Naive thymus-derived CD8-positive, alpha-beta T cell (primary cell): ENCODE results near the gene SNAP47. TPM values are rescaled to one million over a fixed set of nuclear protein-coding genes. Genes with fewer than 3 reads are reported as not detected.
A peak's percentile ranks its signal among the peaks of the same experiment; 100 is the strongest.

Source experiments
- ATAC-seq, 2 donors: fragments of 150-1000 bp; cut with Tn5 transposase in 1 of 2; sonication (Bioruptor Pico), chemical (Tn5 transposase) in 1 of 2; 1 replicate in 1 of 2; 2 replicates in 1 of 2; pipeline ENCODE4 v1.10.0; 2021; ENCODE audit warnings: mild to moderate bottlenecking in 2 of 2, moderate library complexity in 2 of 2
- POLR2A ChIA-PET: fragments of 350-600 bp; sonication (Branson Sonifier 250); formaldehyde crosslinking; loops from one replicate; lab custom pipeline; 2021; ENCODE audit warnings: antibody characterized with exemption; lab: Charles Lee
- DNase-seq, 10 donors: peaks; one replicate each; pipeline versions ENCODE4 v3.0.0 to v3.0.0-alpha.2; 2020 to 2022
- H3K27ac Mint-ChIP-seq, 10 donors: one replicate each; pipeline ENCODE4 v1.8.0; 2020 to 2022; ENCODE audit warnings: mild to moderate bottlenecking in 10 of 10, mixed read lengths in 10 of 10, moderate library complexity in 4 of 10, inconsistent platforms in 1 of 10
- H3K27me3 Mint-ChIP-seq, 5 donors: one replicate each; pipeline ENCODE4 v1.8.0; 2021 to 2022; ENCODE audit warnings: mixed read lengths in 5 of 5
- H3K36me3 Mint-ChIP-seq, 3 donors: one replicate each; pipeline ENCODE4 v1.8.0; 2020 to 2022; ENCODE audit warnings: mixed read lengths in 3 of 3, mild to moderate bottlenecking in 2 of 3, inconsistent platforms in 1 of 3
- H3K4me1 Mint-ChIP-seq, 4 donors: one replicate each; pipeline ENCODE4 v1.8.0; 2021 to 2022; ENCODE audit warnings: mixed read lengths in 4 of 4
- H3K4me3 Mint-ChIP-seq, 10 donors: one replicate each; pipeline ENCODE4 v1.8.0; 2020 to 2022; ENCODE audit warnings: mild to moderate bottlenecking in 10 of 10, mixed read lengths in 10 of 10, moderate library complexity in 6 of 10, inconsistent platforms in 1 of 10
- H3K9me3 Mint-ChIP-seq, 9 donors: one replicate each; pipeline ENCODE4 v1.8.0; 2020 to 2022; ENCODE audit warnings: mixed read lengths in 9 of 9, mild to moderate bottlenecking in 3 of 9, inconsistent platforms in 1 of 9, moderate library complexity in 1 of 9
- polyA plus RNA-seq, 3 donors: library from polyadenylated mRNA; unstranded; fragments of 300-500 nt; fragmentation: Illumina TruSeq; gene quantifications; one replicate each; pipeline ENCODE4 v1.2.3, GENCODE V29; 2021
- total RNA-seq, 8 experiments: library from RNA in 2 of 8; stranded (reverse) in 2 of 8; gene quantifications; one replicate each; pipeline ENCODE4 v1.2.3 and lab custom pipeline; 2021 to 2026

SNAP47 gene
- total and polyA plus RNA-seq, 5 experiments from 2014 or later, result 25.0 to 46.6 (median 40.0) TPM

DNA sequence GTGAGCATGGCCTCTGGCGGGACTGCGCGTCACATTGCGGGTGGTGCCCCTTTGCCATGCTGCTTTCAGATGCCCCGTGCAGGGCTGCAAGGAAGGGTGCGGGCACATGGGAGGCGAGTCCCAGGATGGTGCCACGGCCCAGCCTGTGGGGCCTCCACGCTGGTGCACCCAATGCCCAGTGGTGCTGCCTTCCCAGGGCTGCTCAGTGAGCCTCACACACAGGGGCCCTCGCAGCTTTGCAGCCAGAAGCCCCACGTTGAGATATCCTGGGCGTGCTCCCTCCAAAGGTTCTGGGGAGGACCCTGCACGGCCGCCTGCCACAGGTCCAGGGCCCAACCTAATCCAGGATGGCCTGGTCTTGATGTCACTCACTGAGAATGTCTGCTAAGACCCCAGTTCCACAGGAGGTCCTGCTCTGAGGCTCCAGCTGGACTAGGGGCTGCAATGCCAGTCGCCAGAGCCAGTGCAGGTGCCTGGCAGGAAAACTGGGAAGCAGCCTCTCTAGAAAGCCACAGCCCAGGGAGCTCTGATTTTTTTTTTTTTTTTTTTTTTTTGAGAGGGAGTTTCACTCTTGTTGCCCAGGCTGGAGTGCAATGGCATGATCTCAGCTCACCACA, 46.2 kb downstream of the SNAP47 start:
- DNase-seq (no peak), ATAC-seq (no peak)
- POLR2A ChIA-PET, result no interaction called here
- H3K27me3 Mint-ChIP-seq, result no peaks in the 10 kb centered on the region
- H3K36me3 Mint-ChIP-seq, result peaks cover 0 to 5% (median 0%) of the 10 kb centered on the region in 3 donors
- H3K4me1 Mint-ChIP-seq, result peaks cover 1 to 12% (median 4%) of the 10 kb centered on the region in 4 donors
- H3K9me3 Mint-ChIP-seq, result no peaks in the 10 kb centered on the region
- H3K4me3 Mint-ChIP-seq, result no peak overlapping the region
- H3K27ac Mint-ChIP-seq, result no peak overlapping the region

DNA sequence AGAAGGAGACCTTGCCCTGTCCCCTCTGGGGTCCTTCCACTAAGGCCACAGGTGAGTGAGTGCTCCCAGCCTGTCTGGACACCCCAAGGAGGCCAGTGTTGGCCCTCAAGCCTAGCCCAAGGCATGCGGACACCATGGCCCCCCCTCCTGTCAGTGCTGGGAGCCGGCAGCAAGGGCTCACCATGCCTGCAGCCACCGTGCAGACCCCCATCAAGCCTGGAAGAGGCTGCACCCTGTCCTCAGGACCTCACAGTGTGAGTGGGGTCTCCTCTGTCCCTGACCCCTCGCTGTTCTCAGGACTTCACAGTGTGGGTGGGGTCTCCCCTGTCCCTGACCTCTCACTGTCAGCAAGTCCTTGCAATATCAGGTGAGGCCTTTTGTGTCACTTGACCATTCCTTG, 47.0 kb downstream of the SNAP47 start:
- POLR2A ChIA-PET, result no interaction called here
- no peak overlapping the region for H3K27ac Mint-ChIP-seq
- H3K4me3 Mint-ChIP-seq, result no peak overlapping the region
- no peak for ATAC-seq
- no peaks in the 10 kb centered on the region for H3K9me3 Mint-ChIP-seq
- peaks cover 5 to 13% (median 10%) of the 10 kb centered on the region in 4 donors for H3K4me1 Mint-ChIP-seq
- no peaks in the 10 kb centered on the region for H3K27me3 Mint-ChIP-seq
- DNase-seq, result no peak
- peaks cover 0 to 2% (median 0%) of the 10 kb centered on the region in 3 donors for H3K36me3 Mint-ChIP-seq

DNA sequence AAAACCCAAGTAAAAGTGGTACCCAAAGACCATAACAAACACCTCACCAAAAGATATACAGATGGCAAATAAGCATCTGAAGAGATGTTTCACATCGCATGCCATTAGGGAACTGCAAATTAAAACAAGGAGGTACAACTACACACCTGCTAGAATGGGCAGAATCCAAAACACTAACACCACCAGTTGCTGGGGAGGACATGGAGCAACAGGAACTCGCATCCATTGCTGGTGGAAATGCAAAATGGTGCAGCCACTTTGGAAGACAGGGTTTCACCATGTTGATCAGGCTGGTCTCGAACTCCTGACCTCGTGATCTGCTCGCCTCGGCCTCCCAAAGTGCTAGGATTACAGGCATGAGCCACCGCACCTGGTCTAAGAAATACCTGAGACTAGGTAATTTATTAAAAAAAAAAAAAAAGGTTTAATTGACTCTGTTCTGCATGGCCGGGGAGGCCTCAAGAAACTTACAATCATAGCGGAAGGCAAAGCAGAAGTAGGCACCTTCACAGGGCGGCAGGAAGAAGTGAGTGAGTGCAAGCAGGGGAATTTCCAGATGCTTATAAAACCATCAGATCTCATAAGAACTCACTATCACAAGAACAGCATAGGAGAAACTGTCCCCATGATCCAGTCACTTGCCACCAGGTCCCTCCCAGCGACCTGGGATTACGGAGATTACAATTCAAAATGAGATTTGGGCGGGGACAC, 50.0 kb downstream of the SNAP47 start:
- no peaks in the 10 kb centered on the region for H3K9me3 Mint-ChIP-seq
- POLR2A ChIA-PET, result no interaction called here

DNA sequence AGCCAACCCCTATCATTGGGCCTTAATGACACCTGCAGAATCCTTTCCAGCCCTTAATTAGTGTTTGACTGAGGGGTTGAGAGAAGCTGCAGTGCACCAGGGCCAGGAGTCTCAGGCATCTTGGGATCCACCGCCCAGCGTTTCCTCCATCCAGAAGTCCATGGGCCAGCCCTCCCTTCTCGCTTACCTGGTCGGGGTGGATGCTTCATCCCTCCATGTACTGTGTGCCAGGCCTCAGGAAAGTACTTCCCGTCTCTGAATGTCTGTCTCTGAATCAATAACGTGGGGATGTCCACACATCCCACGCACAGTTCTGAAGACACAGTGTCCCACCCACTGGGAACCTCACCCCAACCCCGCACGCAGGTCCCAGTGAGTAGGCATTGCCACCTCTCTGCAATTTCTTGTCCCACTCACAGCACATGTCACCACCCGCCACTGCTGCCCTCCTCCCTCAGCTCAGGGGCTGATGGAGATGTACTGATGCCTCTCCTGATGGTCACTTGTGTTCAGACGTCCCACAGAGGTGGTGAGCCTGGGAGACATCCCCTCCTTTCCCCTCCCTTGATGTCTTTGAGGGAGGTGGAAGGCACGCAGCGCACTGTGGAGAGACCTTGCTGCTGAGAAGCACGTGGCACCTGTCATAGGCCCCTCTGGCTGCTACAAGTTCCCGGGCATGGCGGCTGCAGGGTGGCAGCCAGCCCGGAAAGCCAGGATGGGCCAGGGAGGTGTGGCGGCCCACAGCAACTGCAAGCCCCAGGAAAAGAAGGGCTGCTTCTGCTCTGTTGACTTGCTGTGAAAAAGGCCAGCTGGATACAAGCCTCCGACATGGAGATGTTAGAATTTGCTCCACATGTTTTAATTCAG, 50.8 kb downstream of the SNAP47 start:
- Mint-ChIP-seq H3K27me3 (no peaks in the 10 kb centered on the region), H3K4me1 (peaks cover 10 to 31% (median 25%) of the 10 kb centered on the region in 4 donors), H3K27ac (peak overlapping the region in 1 of 10 donors; percentile 62), H3K36me3 (peaks cover 0 to 2% (median 0%) of the 10 kb centered on the region in 3 donors), H3K9me3 (no peaks in the 10 kb centered on the region), H3K4me3 (peak overlapping the region in 8 of 10 donors; percentile 6 to 87 (median 42))
- ATAC-seq (no peak), DNase-seq (no peak)
- POLR2A ChIA-PET, result interaction anchor here (2.8 kb wide), 1 partner anchor 20 kb away, joined by 38 read pairs; no protein-coding TSS in a partner anchor

More for the DNA sequence above, 50.0 kb downstream of the SNAP47 start:
- Mint-ChIP-seq H3K4me1 (peaks cover 7 to 31% (median 22%) of the 10 kb centered on the region in 4 donors), H3K4me3 (peak overlapping the region in 5 of 10 donors; percentile 6 to 50 (median 28)), H3K27me3 (no peaks in the 10 kb centered on the region), H3K27ac (no peak overlapping the region), H3K36me3 (peaks cover 0 to 2% (median 0%) of the 10 kb centered on the region in 3 donors)
- DNase-seq (no peak), ATAC-seq (no peak)

DNA sequence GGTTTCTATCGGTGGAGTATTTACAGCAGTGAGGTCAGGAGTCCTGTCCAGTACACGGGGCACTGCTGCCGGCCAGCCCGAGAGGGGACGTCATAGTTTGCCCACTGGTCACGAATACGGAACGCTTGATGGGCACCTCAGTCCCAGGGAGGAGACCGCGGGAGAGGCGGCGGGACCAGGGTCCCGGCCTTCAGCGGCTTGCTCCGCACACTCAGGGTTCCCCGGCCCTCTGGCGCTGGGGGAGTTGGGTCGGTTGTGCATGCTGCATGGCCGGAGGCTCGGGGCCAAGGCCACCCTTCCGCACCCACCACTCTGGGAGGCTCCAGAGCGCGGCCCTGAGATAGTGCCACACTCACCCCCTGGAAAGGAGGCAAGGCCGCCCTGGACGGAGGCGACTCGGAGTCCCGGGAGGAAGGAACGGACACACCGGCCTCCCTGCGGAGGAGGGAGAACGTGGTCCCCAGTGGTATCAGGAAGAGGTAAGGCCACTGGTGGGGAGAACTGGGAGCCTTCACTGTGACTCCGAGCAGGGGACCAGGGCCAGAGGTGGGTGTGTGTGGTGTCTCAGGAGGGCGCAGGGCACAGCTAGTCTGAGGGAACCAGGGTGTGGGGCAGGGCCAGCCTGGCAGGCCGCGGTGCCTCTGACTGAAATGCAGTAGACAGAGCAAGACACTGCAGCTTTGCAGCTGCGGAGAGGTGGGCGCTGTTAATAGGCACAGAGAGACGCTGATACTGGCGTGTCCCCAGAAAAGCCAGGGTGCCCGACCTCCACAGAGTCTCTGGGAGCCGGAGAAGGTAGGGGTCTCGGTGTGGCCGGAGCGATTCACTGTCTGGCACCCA, 51.7 kb downstream of the SNAP47 start:
- ATAC-seq (no peak), DNase-seq (peak in 4 of 10 donors; percentile 16 to 64 (median 21))
- H3K4me3 Mint-ChIP-seq, result peak overlapping the region; percentile 81 to 94 (median 86)
- POLR2A ChIA-PET, result interaction anchor here (0.6 to 2.8 kb wide), 7 partner anchors 8 to 295 kb away, joined by 3 to 38 read pairs (median 6); no protein-coding TSS in a partner anchor
- no peaks in the 10 kb centered on the region for H3K27me3 Mint-ChIP-seq
- peaks cover 0 to 2% (median 0%) of the 10 kb centered on the region in 3 donors for H3K36me3 Mint-ChIP-seq
- peaks cover 15 to 31% (median 28%) of the 10 kb centered on the region in 4 donors for H3K4me1 Mint-ChIP-seq
- H3K9me3 Mint-ChIP-seq, result no peaks in the 10 kb centered on the region
- peak overlapping the region in 8 of 10 donors; percentile 49 to 93 (median 78) for H3K27ac Mint-ChIP-seq

DNA sequence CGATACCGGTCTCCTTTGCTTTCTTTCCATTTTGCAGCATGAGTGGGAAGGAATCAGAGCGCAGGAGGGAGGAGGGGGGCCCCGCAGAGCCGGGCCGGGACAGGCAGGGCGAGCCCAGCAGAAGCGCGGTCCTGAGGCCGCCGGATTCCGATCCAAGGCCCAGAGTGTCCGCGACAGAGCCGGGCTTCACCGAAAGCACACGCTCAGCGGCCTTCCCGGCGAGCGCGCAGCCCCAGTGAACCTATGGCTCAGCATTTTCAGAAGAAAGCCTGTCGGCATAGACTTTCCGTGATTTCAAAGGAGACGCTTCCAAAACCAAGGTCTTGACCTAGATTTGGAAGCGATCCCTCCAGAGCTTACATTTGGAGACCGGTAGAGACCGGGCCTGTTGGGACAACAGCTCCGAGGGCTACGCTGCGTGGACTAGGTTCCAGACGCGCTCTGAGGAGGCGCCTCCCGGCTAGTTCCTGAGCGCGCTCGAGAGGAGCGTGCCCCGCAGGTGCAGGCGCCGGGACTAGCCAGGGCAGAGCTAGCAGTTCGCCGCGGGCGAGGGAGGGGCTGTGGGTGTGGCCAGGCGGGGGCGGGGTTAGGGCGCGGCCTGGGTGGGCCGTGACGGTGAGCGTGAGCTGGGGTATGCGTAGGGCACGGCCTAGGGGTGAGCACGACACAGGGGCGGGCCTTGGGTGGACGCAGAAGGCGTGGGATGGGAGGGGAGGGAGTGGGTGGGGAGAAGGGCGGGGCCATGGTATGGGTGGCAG, 52.5 kb downstream of the SNAP47 start:
- DNase-seq (peak; percentile 86 to 98 (median 93)), ATAC-seq (peak; percentile 84 to 93)
- no peaks in the 10 kb centered on the region for H3K9me3 Mint-ChIP-seq
- H3K27ac Mint-ChIP-seq, result peak overlapping the region in 8 of 10 donors; percentile 60 to 93 (median 82)
- peaks cover 16 to 31% (median 28%) of the 10 kb centered on the region in 4 donors for H3K4me1 Mint-ChIP-seq
- no peaks in the 10 kb centered on the region for H3K36me3 Mint-ChIP-seq
- H3K4me3 Mint-ChIP-seq, result peak overlapping the region; percentile 81 to 94 (median 86)
- POLR2A ChIA-PET, result interaction anchor here (0.5 to 2.8 kb wide), 12 partner anchors 9 to 849 kb away, joined by 3 to 38 read pairs (median 5); partner anchors contain the start of genes JMJD4 and SNAP47
- no peaks in the 10 kb centered on the region for H3K27me3 Mint-ChIP-seq

DNA sequence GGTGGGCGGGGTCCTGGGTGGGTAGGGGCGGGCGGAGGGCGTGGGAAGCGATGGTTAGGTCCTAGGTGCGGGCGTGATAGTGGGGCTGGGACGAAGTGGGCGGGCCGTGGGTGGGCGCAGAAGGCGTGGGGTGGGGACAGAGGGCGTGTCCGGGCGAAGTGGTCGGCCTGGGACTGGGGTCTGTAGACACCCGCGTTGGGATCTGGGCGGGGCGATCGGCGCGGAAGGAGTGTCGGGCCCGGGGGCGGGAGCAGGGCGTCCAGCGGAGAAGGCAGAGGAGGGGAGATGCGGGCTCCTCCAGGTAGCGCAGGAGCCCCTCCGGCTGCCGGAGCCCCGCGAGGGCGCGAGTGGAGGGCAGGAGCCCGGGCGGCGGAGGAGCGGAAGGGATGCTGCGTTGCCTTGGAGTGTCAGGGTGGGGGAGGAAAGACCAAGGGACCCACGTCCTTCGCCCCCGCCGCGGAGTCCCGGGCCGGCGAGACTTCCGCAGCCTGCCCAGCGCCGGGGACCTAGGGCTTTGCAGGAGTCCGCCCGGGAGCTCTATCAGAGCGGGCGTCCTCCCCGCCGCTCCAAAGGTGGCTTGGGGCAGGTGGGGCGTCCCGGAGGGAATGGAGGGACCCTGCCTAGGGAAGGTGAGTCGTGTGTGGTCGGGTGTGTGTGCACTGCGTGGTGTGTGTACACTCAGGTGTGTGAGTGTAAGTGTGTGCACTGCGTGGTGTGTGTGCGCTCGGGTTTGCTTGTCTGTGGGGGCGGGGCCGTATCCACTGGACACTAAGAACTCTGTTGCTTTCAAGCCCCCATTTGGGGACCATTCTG, 53.2 kb downstream of the SNAP47 start:
- POLR2A ChIA-PET, result interaction anchor here (0.8 to 2.8 kb wide), 11 partner anchors 9 to 293 kb away, joined by 3 to 38 read pairs (median 6); partner anchors contain the start of genes JMJD4 and SNAP47
- no peaks in the 10 kb centered on the region for H3K36me3 Mint-ChIP-seq
- no peaks in the 10 kb centered on the region for H3K27me3 Mint-ChIP-seq
- peak overlapping the region in 7 of 10 donors; percentile 15 to 95 (median 50) for H3K27ac Mint-ChIP-seq
- H3K4me1 Mint-ChIP-seq, result peaks cover 17 to 31% (median 28%) of the 10 kb centered on the region in 4 donors
- H3K9me3 Mint-ChIP-seq, result no peaks in the 10 kb centered on the region
- H3K4me3 Mint-ChIP-seq, result peak overlapping the region; percentile 82 to 94 (median 86)
- ATAC-seq (peak; percentile 62 to 74), DNase-seq (peak in 5 of 10 donors; percentile 13 to 83 (median 78))

DNA sequence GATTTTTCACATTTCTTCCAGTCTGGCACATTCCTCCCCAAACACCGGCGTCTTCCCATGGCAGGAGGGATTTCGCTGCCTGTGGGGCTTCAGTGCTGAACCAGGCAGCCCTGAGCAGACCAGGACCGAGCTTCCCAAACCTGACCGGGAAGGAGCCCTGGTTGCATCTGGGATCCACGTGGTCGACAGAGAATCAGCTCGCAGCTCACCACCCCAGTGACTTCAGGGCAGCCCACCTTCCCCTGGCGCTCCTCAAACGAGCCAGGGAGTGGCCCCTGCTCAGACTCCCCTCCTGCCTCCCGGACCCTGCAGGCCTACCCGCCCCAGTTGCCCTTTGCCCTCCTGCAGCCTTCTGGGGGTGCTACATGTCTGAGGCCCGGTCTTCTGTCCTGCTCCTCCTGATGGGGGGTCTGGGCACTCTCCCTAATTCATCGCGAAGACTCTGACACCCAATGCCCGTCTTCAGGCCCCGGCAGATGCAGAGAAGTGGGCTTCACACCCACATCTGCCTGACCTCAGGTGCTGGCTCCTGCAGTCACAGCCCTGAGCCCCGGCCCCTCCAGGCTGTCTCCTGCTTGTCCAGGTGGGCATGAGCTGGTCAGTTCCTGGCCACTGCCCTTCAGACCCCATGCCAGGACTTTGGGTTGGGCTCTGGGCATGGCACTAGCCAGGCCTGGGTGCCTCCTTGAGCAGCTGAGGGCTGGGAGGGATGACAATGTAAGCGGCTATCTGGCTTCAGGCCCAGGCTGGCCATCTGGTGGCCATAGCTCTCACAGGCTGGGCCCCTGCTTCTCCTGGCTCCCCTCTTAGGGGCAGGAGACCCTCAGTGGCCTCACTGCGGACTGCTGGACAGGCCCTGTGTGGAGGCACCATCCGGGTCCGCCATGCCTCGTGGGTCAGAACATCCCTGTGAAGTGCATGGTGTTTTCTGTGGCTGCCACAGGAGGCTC, 54.1 kb downstream of the SNAP47 start:
- Mint-ChIP-seq H3K4me1 (peaks cover 17 to 31% (median 28%) of the 10 kb centered on the region in 4 donors), H3K4me3 (peak overlapping the region; percentile 82 to 94 (median 86)), H3K27me3 (peaks cover 0 to 3% (median 0%) of the 10 kb centered on the region in 5 donors), H3K9me3 (no peaks in the 10 kb centered on the region), H3K36me3 (no peaks in the 10 kb centered on the region), H3K27ac (peak overlapping the region in 8 of 10 donors; percentile 15 to 92 (median 70))
- DNase-seq (peak in 2 of 10 donors; percentile 17 to 64), ATAC-seq (no peak)
- POLR2A ChIA-PET, result interaction anchor here (1.4 to 2.5 kb wide), 5 partner anchors 16 to 80 kb away, joined by 4 to 26 read pairs (median 12); partner anchors contain the start of genes JMJD4 and SNAP47

DNA sequence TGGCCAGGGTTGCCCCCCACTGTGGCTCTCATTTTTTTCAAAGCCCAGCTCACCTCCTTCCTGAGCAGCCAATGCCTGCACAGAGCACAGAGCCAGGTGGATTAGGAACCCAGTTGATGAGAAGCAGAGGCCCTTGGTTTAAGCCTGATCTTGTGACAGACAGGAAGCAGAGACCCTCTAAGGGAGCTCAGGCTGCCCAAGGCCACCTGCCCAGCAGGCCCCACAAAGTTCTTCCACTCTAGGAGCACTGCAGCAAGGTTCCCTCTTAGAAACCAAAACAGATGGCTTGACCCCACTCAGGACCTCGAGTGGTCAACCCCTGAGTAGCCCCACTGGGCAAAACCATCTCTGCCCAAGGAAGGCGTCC, 54.8 kb downstream of the SNAP47 start:
- Mint-ChIP-seq H3K4me1 (peaks cover 17 to 31% (median 28%) of the 10 kb centered on the region in 4 donors), H3K9me3 (no peaks in the 10 kb centered on the region), H3K4me3 (peak overlapping the region in 3 of 10 donors; percentile 82 to 89 (median 87)), H3K27ac (peak overlapping the region in 3 of 10 donors; percentile 25 to 75 (median 53)), H3K36me3 (no peaks in the 10 kb centered on the region), H3K27me3 (peaks cover 0 to 7% (median 0%) of the 10 kb centered on the region in 5 donors)
- DNase-seq, result no peak
- POLR2A ChIA-PET, result interaction anchor here (1.4 to 1.6 kb wide), 2 partner anchors 24 to 80 kb away, joined by 4 to 12 read pairs; no protein-coding TSS in a partner anchor
- ATAC-seq, result no peak
